HepG2 (cell line): Measurements from ENCODE around the gene NPPB. TPM values are rescaled to one million over a fixed set of nuclear protein-coding genes. Genes with fewer than 3 reads are reported as not detected.

Experiments
- ATAC-seq: fragments of 200-7000 bp; cut with Tn5 transposase; 3 replicates; pipeline ENCODE4 v1.9.1; 2020; ENCODE audit warnings: mild to moderate bottlenecking, moderate library complexity
- BruUV-seq: library from RNA; stranded (reverse); fragments of 400-500 nt; replicated peaks from 2 replicates; lab custom pipeline; 2021; lab: Mats Ljungman, UMichigan
- CTCF ChIA-PET: fragments of 300-600 bp; formaldehyde crosslinking; extraction: SDS; loops from one replicate; lab custom pipeline; 2021; ENCODE audit warnings: low total read pairs, inconsistent platforms, low intra/inter-chr PET ratio; lab: Yijun Ruan, JAX
- POLR2A ChIA-PET: fragments of 350-600 bp; sonication (Branson Sonifier 250); formaldehyde crosslinking; loops from one replicate; lab custom pipeline; 2020; ENCODE audit warnings: antibody characterized with exemption, inconsistent platforms; lab: Yijun Ruan, JAX
- DNase-seq: peaks from one replicate; pipeline ENCODE4 v3.0.0-alpha.2; 2015; ENCODE audit warnings: low spot score
- FAIRE-seq: peaks from 3 replicates; lab custom pipeline; 2011; peaks lifted over from hg19 to GRCh38; lab: Jason Lieb, UNC
- H2AFZ ChIP-seq: one replicate; pipeline ENCODE4 v1.6.1; 2011; ENCODE audit warnings: low read length, inconsistent platforms
- H3K27ac ChIP-seq: fragments of 300-600 bp; 3 replicates; pipeline ENCODE4 v1.8.0; 2011; ENCODE audit warnings: mixed run types, mild to moderate bottlenecking, mixed read lengths, low read length, inconsistent platforms; ENCODE audit not compliant: insufficient read depth; ENCODE audit errors: extremely low read length
- H3K27me3 ChIP-seq, 2 experiments: fragments of 200-600 bp in 1 of 2; 2 replicates in 1 of 2; 3 replicates in 1 of 2; pipeline versions ENCODE4 v1.6.0 to v1.8.0; 2011; ENCODE audit warnings: low read length in 2 of 2, mild to moderate bottlenecking in 2 of 2, moderate library complexity in 2 of 2, inconsistent platforms in 1 of 2; ENCODE audit not compliant: insufficient read depth in 2 of 2, control insufficient read depth in 1 of 2
- H3K36me3 ChIP-seq, 2 experiments: fragments of 200-600 bp in 1 of 2; replicated peaks in 1 of 2; 2 replicates in 1 of 2; 3 replicates in 1 of 2; pipeline versions ENCODE4 v1.5.1 to v1.8.0; 2011; ENCODE audit warnings: low read length in 2 of 2, inconsistent platforms in 1 of 2; ENCODE audit not compliant: insufficient read depth in 2 of 2, control insufficient read depth in 1 of 2
- H3K4me1 ChIP-seq: 2 replicates; pipeline ENCODE4 v1.5.1; 2012; ENCODE audit warnings: low read length, inconsistent platforms; ENCODE audit not compliant: insufficient read depth
- H3K4me2 ChIP-seq: 2 replicates; pipeline ENCODE4 v1.6.0; 2011; ENCODE audit warnings: low read depth, low read length, inconsistent platforms
- H3K4me3 ChIP-seq, 3 experiments: fragments of 200-600 bp in 1 of 3; sonication (generic), shearing (Covaris generic) in 1 of 3; replicated peaks in 1 of 3; 2 replicates each; pipeline ENCODE4 v1.5.1; 2011 to 2016; ENCODE audit warnings: low read length in 3 of 3, inconsistent platforms in 2 of 3, low read depth in 2 of 3, mild to moderate bottlenecking in 2 of 3, control low read depth in 1 of 3, mixed read lengths in 1 of 3; ENCODE audit not compliant: insufficient read depth in 1 of 3
- H3K79me2 ChIP-seq: one replicate; pipeline ENCODE4 v1.6.1; 2011; ENCODE audit warnings: low read length, inconsistent platforms; ENCODE audit not compliant: insufficient read depth
- H3K9ac ChIP-seq: 2 replicates; pipeline ENCODE4 v1.6.0; 2011; ENCODE audit warnings: mild to moderate bottlenecking, low read depth, low read length, inconsistent platforms; ENCODE audit not compliant: insufficient read depth
- H3K9me3 ChIP-seq: 2 replicates; pipeline ENCODE4 v1.5.1; 2012; ENCODE audit warnings: mild to moderate bottlenecking, low read length
- H4K20me1 ChIP-seq: 2 replicates; pipeline ENCODE4 v1.6.0; 2011; ENCODE audit warnings: inconsistent platforms, mild to moderate bottlenecking, low read length, moderate library complexity; ENCODE audit not compliant: insufficient read depth
- ARID4A ChIP-seq: sonication (generic); formaldehyde crosslinking; IDR thresholded peaks from 2 replicates; pipeline ENCODE4 v1.5.0; 2020; ENCODE audit warnings: mild to moderate bottlenecking, missing genetic modification reagents, borderline replicate concordance
- ATF3 ChIP-seq: sonication (generic); formaldehyde crosslinking; IDR thresholded peaks from 2 replicates; pipeline ENCODE4 v1.4.0; 2020; ENCODE audit warnings: missing genetic modification reagents
- HNF4A ChIP-seq: sonication (generic); formaldehyde crosslinking; IDR thresholded peaks from 2 replicates; pipeline ENCODE4 v1.4.0; 2020; ENCODE audit warnings: missing genetic modification reagents
- HOXA3 ChIP-seq: sonication (generic); formaldehyde crosslinking; IDR thresholded peaks from 2 replicates; pipeline ENCODE4 v1.5.0; 2020; ENCODE audit warnings: missing genetic modification reagents
- KDM4B ChIP-seq: sonication (generic); formaldehyde crosslinking; IDR thresholded peaks from 2 replicates; pipeline ENCODE4 v1.4.0; 2020; ENCODE audit warnings: missing genetic modification reagents
- MIER3 ChIP-seq: IDR thresholded peaks from 2 replicates; pipeline ENCODE4 v1.6.1; 2016; ENCODE audit warnings: missing compliant biosample characterization, borderline replicate concordance
- MYC ChIP-seq: sonication (generic); formaldehyde crosslinking; IDR thresholded peaks from 2 replicates; pipeline ENCODE4 v1.9.0; 2021; ENCODE audit warnings: missing genetic modification reagents, borderline replicate concordance
- SAP130 ChIP-seq: IDR thresholded peaks from 2 replicates; pipeline ENCODE4 v1.6.1; 2016; ENCODE audit warnings: low read depth
- TFDP1 ChIP-seq: IDR thresholded peaks from 2 replicates; pipeline ENCODE4 v1.6.1; 2016; ENCODE audit warnings: missing compliant biosample characterization, missing genetic modification reagents, borderline replicate concordance
- ZHX2 ChIP-seq, 2 experiments: sonication (generic) in 1 of 2; formaldehyde crosslinking in 1 of 2; IDR thresholded peaks; 2 replicates each; pipeline versions ENCODE4 v1.6.1 to v1.9.0; 2014 to 2022; ENCODE audit warnings: antibody characterized with exemption in 1 of 2, borderline replicate concordance in 1 of 2, inconsistent platforms in 1 of 2, low read depth in 1 of 2, missing genetic modification reagents in 1 of 2
- ZNF101 ChIP-seq: sonication (generic); formaldehyde crosslinking; IDR thresholded peaks from 2 replicates; pipeline ENCODE4 v1.4.0; 2020; ENCODE audit warnings: mild to moderate bottlenecking, low read depth, missing genetic modification reagents, borderline replicate concordance
- ZNF781 ChIP-seq: sonication (generic); formaldehyde crosslinking; IDR thresholded peaks from 2 replicates; pipeline ENCODE4 v1.5.1; 2020; ENCODE audit warnings: borderline replicate concordance, mild to moderate bottlenecking, missing genetic modification reagents; ENCODE audit errors: not compliant biosample characterization
- ZNF878 ChIP-seq: sonication (generic); formaldehyde crosslinking; IDR thresholded peaks from 2 replicates; pipeline ENCODE4 v1.8.1; 2023; ENCODE audit warnings: mild to moderate bottlenecking, missing genetic modification reagents, moderate library complexity
- WGBS: methylation state at CpG from one replicate; pipeline ENCODE4 v1.1.6; 2017; ENCODE audit warnings: low lambda C conversion rate; 5-methylcytosine and 5-hydroxymethylcytosine counted together
- in situ Hi-C: cut with HindIII; loops from 2 replicates; pipeline ENCODE4 v1.10.0; 2017; ENCODE audit warnings: low pct_unique_long_range_greater_than_20kb; ENCODE audit not compliant: extremely low pct_ligation_motif_present
- intact Hi-C: fragments of 100-400 bp; cut with micrococcal nuclease; formaldehyde crosslinking; loops from one replicate; pipeline ENCODE4 v1.10.0; 2022; ENCODE audit not compliant: unreplicated experiment
- polyA plus RNA-seq, 8 experiments: library from polyadenylated mRNA; depleted of rRNA in 3 of 8; stranded (reverse) in 7 of 8; unstranded in 1 of 8; fragments of >200 nt; fragmentation: Illumina TruSeq in 4 of 8; extraction: Trizol in 4 of 8; gene quantifications; 2 replicates each; pipeline versions ENCODE4 v1.2.1 to v1.2.3, GENCODE V29; 2011 to 2016; ENCODE audit warnings: low read depth in 4 of 8, missing spikeins in 1 of 8, mixed read lengths in 1 of 8; ENCODE audit not compliant: insufficient read depth in 1 of 8
- total RNA-seq, 5 experiments: library from RNA; depleted of rRNA; stranded (reverse); fragments of >200 nt; fragmentation: Illumina TruSeq; extraction: Trizol; gene quantifications; 2 replicates each; pipeline ENCODE4 v1.2.3, GENCODE V29; 2016; ENCODE audit warnings: low read depth in 1 of 5

Gene NPPB
- total and polyA plus RNA-seq, 2 of the 13 experiments (the other 11 are each of a cell fraction or from before 2014, with no cell fraction given): 1.9 TPM; not detected in 1

DNA sequence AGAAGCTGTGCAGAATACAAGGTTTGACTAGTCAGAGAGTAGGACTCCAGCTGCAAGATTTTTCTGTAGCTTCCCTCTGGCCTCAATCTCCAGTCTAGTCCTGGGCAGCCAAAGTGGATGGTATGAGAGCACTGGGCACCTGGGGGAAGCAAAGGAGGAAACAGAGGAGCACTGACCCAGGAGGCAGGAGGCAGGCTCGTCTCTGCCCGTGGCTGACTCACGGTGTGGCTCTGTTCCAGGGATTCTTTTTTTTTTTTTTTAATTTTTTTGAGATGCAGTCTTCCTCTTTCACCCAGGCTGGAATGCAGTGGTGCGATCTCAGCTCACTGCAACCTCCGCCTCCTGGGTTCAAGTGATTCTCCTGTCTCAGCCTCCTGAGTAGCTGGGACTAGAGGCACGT, 4.1 kb upstream of the NPPB start:
- Histone ChIP-seq H3K36me3 (no peaks in the 10 kb centered on the region), H4K20me1 (no peaks in the 10 kb centered on the region), H3K4me2 (no peak overlapping the region), H3K9ac (no peak overlapping the region), H3K9me3 (no peaks in the 10 kb centered on the region), H3K4me1 (no peaks in the 10 kb centered on the region), H3K27ac (no peak overlapping the region), H3K4me3 (no peak overlapping the region), H3K27me3 (peaks cover 0 to 13% of the 10 kb centered on the region in 2 experiments; a peak in 4 of 5 replicates), H3K79me2 (no peaks in the 10 kb centered on the region), H2AFZ (no peak overlapping the region)
- no peak for DNase-seq
- POLR2A ChIA-PET: no interaction called here
- intact Hi-C loops (no loop called here), in situ Hi-C loops (no loop called here)
- CTCF ChIA-PET: no interaction called here
- 25% methylated on average over 6 of the region's 6 CpGs for WGBS
- no peak for FAIRE-seq
- BruUV-seq: no TSS peak
- ATAC-seq: no peak
- TF ChIP-seq ZNF101 (CRISPR knock-in tag) (no peak), ARID4A (no peak), ZNF781 (CRISPR knock-in tag) (no peak), ZHX2 (IDR thresholded peaks at IDR 0.05; ENCODE audit: low read depth) (no peak), ZHX2 (CRISPR knock-in tag; IDR thresholded peaks at IDR 0.05; ENCODE audit: borderline replicate concordance) (no peak), ZNF878 (no peak), MYC (no peak), KDM4B (no peak), TFDP1 (no peak), HNF4A (no peak), ATF3 (CRISPR knock-in tag) (no peak), HOXA3 (CRISPR knock-in tag) (no peak), SAP130 (no peak), MIER3 (CRISPR knock-in tag) (no peak)
